ENCODE results near the gene STXBP5. TPM values are rescaled to one million over a fixed set of nuclear protein-coding genes. Genes with fewer than 3 reads are reported as not detected.

STXBP5 gene
- total and polyA plus RNA-seq, 2 of the 13 experiments (the other 11 are each of a cell fraction or from before 2014, with no cell fraction given) = 8.8 to 19.4 TPM

- TF ChIP-seq, protein P1, sequence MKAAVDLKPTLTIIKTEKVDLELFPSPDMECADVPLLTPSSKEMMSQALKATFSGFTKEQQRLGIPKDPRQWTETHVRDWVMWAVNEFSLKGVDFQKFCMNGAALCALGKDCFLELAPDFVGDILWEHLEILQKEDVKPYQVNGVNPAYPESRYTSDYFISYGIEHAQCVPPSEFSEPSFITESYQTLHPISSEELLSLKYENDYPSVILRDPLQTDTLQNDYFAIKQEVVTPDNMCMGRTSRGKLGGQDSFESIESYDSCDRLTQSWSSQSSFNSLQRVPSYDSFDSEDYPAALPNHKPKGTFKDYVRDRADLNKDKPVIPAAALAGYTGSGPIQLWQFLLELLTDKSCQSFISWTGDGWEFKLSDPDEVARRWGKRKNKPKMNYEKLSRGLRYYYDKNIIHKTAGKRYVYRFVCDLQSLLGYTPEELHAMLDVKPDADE (CRISPR knock-in tag; IDR thresholded peaks at IDR 0.05) = no peak; the same call in 1 of the 2 replicates
- TF ChIP-seq ZNF230 (CRISPR knock-in tag; IDR thresholded peaks at IDR 0.05) (no peak), NRL (CRISPR knock-in tag; IDR thresholded peaks at IDR 0.05; ENCODE audit: borderline replicate concordance) (no peak), REXO4 (CRISPR knock-in tag; IDR thresholded peaks at IDR 0.05; ENCODE audit: borderline replicate concordance) (no peak), KDM2A (CRISPR knock-in tag; IDR thresholded peaks at IDR 0.05; ENCODE audit: borderline replicate concordance, low read depth) (no peak), UBTF (CRISPR knock-in tag; IDR thresholded peaks at IDR 0.05) (peak; percentile 68), AGO1 (IDR thresholded peaks at IDR 0.05; ENCODE audit: low read depth, low read length, poor library complexity, severe bottlenecking) (no peak), ZNF766 (CRISPR knock-in tag; IDR thresholded peaks at IDR 0.05; ENCODE audit: borderline replicate concordance) (no peak), HNRNPUL1 (IDR thresholded peaks at IDR 0.05; ENCODE audit: low read depth, low read length) (no peak), ZNF317 (CRISPR knock-in tag; IDR thresholded peaks at IDR 0.05) (no peak), NFKBIZ (CRISPR knock-in tag; IDR thresholded peaks at IDR 0.05) (no peak)
- TF ChIP-seq, protein P2, sequence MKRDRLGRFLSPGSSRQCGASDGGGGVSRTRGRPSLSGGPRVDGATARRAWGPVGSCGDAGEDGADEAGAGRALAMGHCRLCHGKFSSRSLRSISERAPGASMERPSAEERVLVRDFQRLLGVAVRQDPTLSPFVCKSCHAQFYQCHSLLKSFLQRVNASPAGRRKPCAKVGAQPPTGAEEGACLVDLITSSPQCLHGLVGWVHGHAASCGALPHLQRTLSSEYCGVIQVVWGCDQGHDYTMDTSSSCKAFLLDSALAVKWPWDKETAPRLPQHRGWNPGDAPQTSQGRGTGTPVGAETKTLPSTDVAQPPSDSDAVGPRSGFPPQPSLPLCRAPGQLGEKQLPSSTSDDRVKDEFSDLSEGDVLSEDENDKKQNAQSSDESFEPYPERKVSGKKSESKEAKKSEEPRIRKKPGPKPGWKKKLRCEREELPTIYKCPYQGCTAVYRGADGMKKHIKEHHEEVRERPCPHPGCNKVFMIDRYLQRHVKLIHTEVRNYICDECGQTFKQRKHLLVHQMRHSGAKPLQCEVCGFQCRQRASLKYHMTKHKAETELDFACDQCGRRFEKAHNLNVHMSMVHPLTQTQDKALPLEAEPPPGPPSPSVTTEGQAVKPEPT (CRISPR knock-in tag; IDR thresholded peaks at IDR 0.05; ENCODE audit: low read depth) = no peak
- TF ChIP-seq, protein P3, sequence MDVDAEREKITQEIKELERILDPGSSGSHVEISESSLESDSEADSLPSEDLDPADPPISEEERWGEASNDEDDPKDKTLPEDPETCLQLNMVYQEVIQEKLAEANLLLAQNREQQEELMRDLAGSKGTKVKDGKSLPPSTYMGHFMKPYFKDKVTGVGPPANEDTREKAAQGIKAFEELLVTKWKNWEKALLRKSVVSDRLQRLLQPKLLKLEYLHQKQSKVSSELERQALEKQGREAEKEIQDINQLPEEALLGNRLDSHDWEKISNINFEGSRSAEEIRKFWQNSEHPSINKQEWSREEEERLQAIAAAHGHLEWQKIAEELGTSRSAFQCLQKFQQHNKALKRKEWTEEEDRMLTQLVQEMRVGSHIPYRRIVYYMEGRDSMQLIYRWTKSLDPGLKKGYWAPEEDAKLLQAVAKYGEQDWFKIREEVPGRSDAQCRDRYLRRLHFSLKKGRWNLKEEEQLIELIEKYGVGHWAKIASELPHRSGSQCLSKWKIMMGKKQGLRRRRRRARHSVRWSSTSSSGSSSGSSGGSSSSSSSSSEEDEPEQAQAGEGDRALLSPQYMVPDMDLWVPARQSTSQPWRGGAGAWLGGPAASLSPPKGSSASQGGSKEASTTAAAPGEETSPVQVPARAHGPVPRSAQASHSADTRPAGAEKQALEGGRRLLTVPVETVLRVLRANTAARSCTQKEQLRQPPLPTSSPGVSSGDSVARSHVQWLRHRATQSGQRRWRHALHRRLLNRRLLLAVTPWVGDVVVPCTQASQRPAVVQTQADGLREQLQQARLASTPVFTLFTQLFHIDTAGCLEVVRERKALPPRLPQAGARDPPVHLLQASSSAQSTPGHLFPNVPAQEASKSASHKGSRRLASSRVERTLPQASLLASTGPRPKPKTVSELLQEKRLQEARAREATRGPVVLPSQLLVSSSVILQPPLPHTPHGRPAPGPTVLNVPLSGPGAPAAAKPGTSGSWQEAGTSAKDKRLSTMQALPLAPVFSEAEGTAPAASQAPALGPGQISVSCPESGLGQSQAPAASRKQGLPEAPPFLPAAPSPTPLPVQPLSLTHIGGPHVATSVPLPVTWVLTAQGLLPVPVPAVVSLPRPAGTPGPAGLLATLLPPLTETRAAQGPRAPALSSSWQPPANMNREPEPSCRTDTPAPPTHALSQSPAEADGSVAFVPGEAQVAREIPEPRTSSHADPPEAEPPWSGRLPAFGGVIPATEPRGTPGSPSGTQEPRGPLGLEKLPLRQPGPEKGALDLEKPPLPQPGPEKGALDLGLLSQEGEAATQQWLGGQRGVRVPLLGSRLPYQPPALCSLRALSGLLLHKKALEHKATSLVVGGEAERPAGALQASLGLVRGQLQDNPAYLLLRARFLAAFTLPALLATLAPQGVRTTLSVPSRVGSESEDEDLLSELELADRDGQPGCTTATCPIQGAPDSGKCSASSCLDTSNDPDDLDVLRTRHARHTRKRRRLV (CRISPR knock-in tag; IDR thresholded peaks at IDR 0.05) = peak; percentile 15; the same call in 1 of the 2 replicates
- TF ChIP-seq, protein P4, sequence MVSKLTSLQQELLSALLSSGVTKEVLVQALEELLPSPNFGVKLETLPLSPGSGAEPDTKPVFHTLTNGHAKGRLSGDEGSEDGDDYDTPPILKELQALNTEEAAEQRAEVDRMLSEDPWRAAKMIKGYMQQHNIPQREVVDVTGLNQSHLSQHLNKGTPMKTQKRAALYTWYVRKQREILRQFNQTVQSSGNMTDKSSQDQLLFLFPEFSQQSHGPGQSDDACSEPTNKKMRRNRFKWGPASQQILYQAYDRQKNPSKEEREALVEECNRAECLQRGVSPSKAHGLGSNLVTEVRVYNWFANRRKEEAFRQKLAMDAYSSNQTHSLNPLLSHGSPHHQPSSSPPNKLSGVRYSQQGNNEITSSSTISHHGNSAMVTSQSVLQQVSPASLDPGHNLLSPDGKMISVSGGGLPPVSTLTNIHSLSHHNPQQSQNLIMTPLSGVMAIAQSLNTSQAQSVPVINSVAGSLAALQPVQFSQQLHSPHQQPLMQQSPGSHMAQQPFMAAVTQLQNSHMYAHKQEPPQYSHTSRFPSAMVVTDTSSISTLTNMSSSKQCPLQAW (CRISPR knock-in tag; IDR thresholded peaks at IDR 0.05) = 0 out of 2 replicates have a peak, but pooled peaks have one; percentile 24
Observed at GRCh38 chr6:147203311-147204059, 732 bp upstream of the STXBP5 start (continued).
